K562 (cell line): ENCODE data around the gene PODXL2. TPM values are rescaled to one million over a fixed set of nuclear protein-coding genes. Genes with fewer than 3 reads are reported as not detected.

Experiments
- ATAC-seq: fragments of 200-7000 bp; cut with Tn5 transposase; 3 replicates; pipeline ENCODE4 v1.9.1; 2020; ENCODE audit warnings: moderate library complexity
- BruUV-seq: library from RNA; stranded (reverse); fragments of 400-500 nt; replicated peaks from 2 replicates; lab custom pipeline; 2021; lab: Mats Ljungman, UMichigan
- CTCF ChIA-PET: fragments of 300-600 bp; formaldehyde crosslinking; extraction: SDS; loops from one replicate; lab custom pipeline; 2021; ENCODE audit warnings: low intra/inter-chr PET ratio; lab: Yijun Ruan, JAX
- POLR2A ChIA-PET: fragments of 300-600, 350-650 bp; sonication (Branson Sonifier 250); formaldehyde crosslinking; extraction: SDS; loops from one replicate; lab custom pipeline; 2021; ENCODE audit warnings: antibody characterized with exemption, inconsistent platforms; lab: Yijun Ruan, JAX
- DNase-seq, 4 experiments: peaks; one replicate each; pipeline versions ENCODE4 v3.0.0 to v3.0.0-alpha.2; 2011 to 2018; ENCODE audit warnings: low spot score in 3 of 4, mixed read lengths in 3 of 4; ENCODE audit errors: extremely low read depth in 1 of 4
- FAIRE-seq: peaks from 2 replicates; lab custom pipeline; 2011; peaks lifted over from hg19 to GRCh38; lab: Jason Lieb, UNC
- H2AFZ ChIP-seq: 2 replicates; pipeline ENCODE4 v1.6.0; 2011; ENCODE audit warnings: low read depth, low read length, control low read depth, inconsistent platforms
- H3K27ac ChIP-seq: fragments of 200-600 bp; 3 replicates; pipeline ENCODE4 v1.8.0; 2011; ENCODE audit warnings: low read depth, mild to moderate bottlenecking, control low read depth, inconsistent platforms, low read length, moderate library complexity, mixed read lengths; ENCODE audit errors: extremely low read depth
- H3K27me3 ChIP-seq, 2 experiments: fragments of 300-600 bp in 1 of 2; 2 replicates in 1 of 2; 3 replicates in 1 of 2; pipeline versions ENCODE4 v1.6.0 to v1.8.0; 2011; ENCODE audit warnings: inconsistent platforms in 2 of 2, low read length in 2 of 2, mild to moderate bottlenecking in 1 of 2, mixed read lengths in 1 of 2, moderate library complexity in 1 of 2; ENCODE audit not compliant: control insufficient read depth in 2 of 2, insufficient read depth in 2 of 2
- H3K36me3 ChIP-seq: fragments of 300-600 bp; 3 replicates; pipeline ENCODE4 v1.8.0; 2011; ENCODE audit warnings: mild to moderate bottlenecking, low read length, inconsistent platforms; ENCODE audit not compliant: control insufficient read depth, insufficient read depth
- H3K4me1 ChIP-seq, 2 experiments: fragments of 200-600 bp in 1 of 2; replicated peaks in 1 of 2; 2 replicates in 1 of 2; 3 replicates in 1 of 2; pipeline versions ENCODE4 v1.5.1 to v1.8.0; 2011; ENCODE audit warnings: inconsistent platforms in 2 of 2, low read length in 2 of 2, mild to moderate bottlenecking in 1 of 2, mixed read lengths in 1 of 2, moderate library complexity in 1 of 2; ENCODE audit not compliant: control insufficient read depth in 2 of 2, insufficient read depth in 2 of 2
- H3K4me2 ChIP-seq: 2 replicates; pipeline ENCODE4 v1.6.1; 2011; ENCODE audit warnings: low read length, control low read depth, inconsistent platforms, mixed read lengths; ENCODE audit not compliant: insufficient read depth
- H3K4me3 ChIP-seq: fragments of 200-600 bp; sonication (generic), shearing (Covaris generic); 2 replicates; pipeline ENCODE4 v1.5.1; 2016; ENCODE audit warnings: control low read depth, inconsistent platforms
- H3K79me2 ChIP-seq: fragments of 200-600 bp; 3 replicates; pipeline ENCODE4 v1.8.0; 2011; ENCODE audit warnings: low read length, inconsistent platforms; ENCODE audit not compliant: control insufficient read depth, insufficient read depth
- H3K9ac ChIP-seq, 2 experiments: 2 replicates each; pipeline versions ENCODE4 v1.6.0 to v1.6.1; 2011; ENCODE audit warnings: low read depth in 2 of 2, low read length in 2 of 2, control low read depth in 1 of 2, inconsistent platforms in 1 of 2, mild to moderate bottlenecking in 1 of 2, mixed read lengths in 1 of 2; ENCODE audit not compliant: insufficient read depth in 1 of 2
- H3K9me1 ChIP-seq: one replicate; pipeline ENCODE4 v1.6.0; 2011; ENCODE audit warnings: inconsistent platforms, mild to moderate bottlenecking, low read length, moderate library complexity; ENCODE audit not compliant: control insufficient read depth, insufficient read depth
- H3K9me3 ChIP-seq: replicated peaks from 2 replicates; pipeline ENCODE4 v1.5.1; 2011; ENCODE audit warnings: low read depth, low read length, inconsistent platforms; ENCODE audit not compliant: control insufficient read depth, insufficient read depth
- H4K20me1 ChIP-seq: replicated peaks from 2 replicates; pipeline ENCODE4 v1.6.1; 2011; ENCODE audit warnings: low read length, inconsistent platforms, mixed read lengths; ENCODE audit not compliant: control insufficient read depth, insufficient read depth
- BACH1 ChIP-seq: fragments of 200-800 bp; sonication (Bioruptor generic); IDR thresholded peaks from 2 replicates; pipeline ENCODE4 v1.6.1; 2016; ENCODE audit warnings: missing genetic modification characterization, missing compliant biosample characterization
- BCL6 ChIP-seq: fragments of 250-450 bp; sonication (Bioruptor Pico); IDR thresholded peaks from 2 replicates; pipeline ENCODE4 v1.4.0; 2020
- ELF1 ChIP-seq: fragments of 200-800 bp; sonication (Bioruptor generic); IDR thresholded peaks from 2 replicates; pipeline ENCODE4 v1.6.1; 2016; ENCODE audit warnings: missing genetic modification characterization, missing compliant biosample characterization
- ESRRA ChIP-seq: fragments of 450-650 bp; IDR thresholded peaks from 2 replicates; pipeline ENCODE4 v1.6.1; 2014; ENCODE audit warnings: low read depth, mild to moderate bottlenecking, moderate library complexity, borderline replicate concordance
- MIER1 ChIP-seq: fragments of 450-650 bp; IDR thresholded peaks from 2 replicates; pipeline ENCODE4 v1.6.1; 2016; ENCODE audit warnings: antibody characterized with exemption, mild to moderate bottlenecking, low read depth
- NR4A1 ChIP-seq, 2 experiments: fragments of 250-450 bp in 1 of 2; fragments of 450-650 bp in 1 of 2; sonication (Bioruptor Pico) in 1 of 2; IDR thresholded peaks; 2 replicates each; pipeline versions ENCODE4 v1.4.0 to v1.6.1; 2016 to 2020; ENCODE audit warnings: mild to moderate bottlenecking in 2 of 2, missing compliant biosample characterization in 1 of 2, missing genetic modification characterization in 1 of 2, moderate library complexity in 1 of 2
- RB1 ChIP-seq: fragments of 450-650 bp; IDR thresholded peaks from 2 replicates; pipeline ENCODE4 v1.6.1; 2017; ENCODE audit warnings: low read depth, mild to moderate bottlenecking
- TCF15 ChIP-seq: fragments of 250-450 bp; sonication (Bioruptor Pico); IDR thresholded peaks from 2 replicates; pipeline ENCODE4 v1.8.0; 2022; ENCODE audit warnings: moderate library complexity, mild to moderate bottlenecking, inconsistent platforms
- TCF7 ChIP-seq: sonication (generic); IDR thresholded peaks from 2 replicates; pipeline ENCODE4 v1.6.1; 2016; ENCODE audit warnings: antibody characterized with exemption, borderline replicate concordance
- ZNF316 ChIP-seq: fragments of 450-650 bp; IDR thresholded peaks from 2 replicates; pipeline ENCODE4 v1.6.1; 2016
- WGBS: fragments of 100-300 bp; shearing (Covaris generic); methylation state at CpG from one replicate; pipeline ENCODE4 v1.1.6; 2016; ENCODE audit warnings: low coverage, mixed read lengths; ENCODE audit not compliant: insufficient coverage; ENCODE audit errors: missing lambda C conversion rate; 5-methylcytosine and 5-hydroxymethylcytosine counted together
- in situ Hi-C: fragments of 300-500 bp; cut with MboI; formaldehyde crosslinking; loops from 4 replicates; pipeline ENCODE4 v1.15.0; 2018; ENCODE audit warnings: inconsistent platforms, mixed read lengths
- intact Hi-C: fragments of 100-400 bp; cut with micrococcal nuclease; formaldehyde crosslinking; loops from 2 replicates; pipeline ENCODE4 v1.14.2; 2022
- polyA plus RNA-seq, 8 experiments: library from polyadenylated mRNA; depleted of rRNA in 4 of 8; stranded (reverse) in 5 of 8; unstranded in 3 of 8; fragments of >200 nt; fragmentation: Nextera tagmentation in 2 of 8; fragmentation: Illumina TruSeq in 1 of 8; extraction: Ambion mirVana in 2 of 8; extraction: Trizol in 1 of 8; gene quantifications; 2 replicates each; pipeline versions ENCODE4 v1.2.1 to v1.2.3, GENCODE V29; 2011 to 2014; ENCODE audit warnings: inconsistent platforms in 1 of 8, missing spikeins in 1 of 8
- total RNA-seq, 7 experiments: library from RNA; depleted of rRNA in 6 of 7; stranded (reverse); fragments of >200 nt in 6 of 7; fragmentation: Illumina TruSeq in 2 of 7; extraction: Trizol in 2 of 7; gene quantifications; 2 replicates each; pipeline versions ENCODE4 v1.2.1 to v1.2.3, GENCODE V29; 2011 to 2021; ENCODE audit warnings: low replicate concordance in 1 of 7
- TF ChIP-seq, protein P1 (sequence below): sonication (generic); formaldehyde crosslinking; IDR thresholded peaks from 2 replicates; pipeline ENCODE4 v1.8.1; 2023; ENCODE audit warnings: mild to moderate bottlenecking, missing genetic modification reagents

PODXL2 gene
- total and polyA plus RNA-seq, 9 of the 15 experiments (the other 6 are each of a cell fraction or from before 2014, with no cell fraction given), result 0.03 to 52.5 (median 21.9) TPM

- 72% methylated on average over 7 of the region's 8 CpGs for WGBS
- no peaks in the 10 kb centered on the region for H3K79me2 ChIP-seq
- POLR2A ChIA-PET, result interaction anchor here (0.8 kb wide), 1 partner anchor 14 kb away, joined by 3 read pairs; no protein-coding TSS in a partner anchor
- no peaks in the 10 kb centered on the region for H4K20me1 ChIP-seq
- H2AFZ ChIP-seq, result no peak overlapping the region
- TF ChIP-seq TCF7 (no peak), NR4A1 (CRISPR knock-in tag; IDR thresholded peaks at IDR 0.05) (no peak), NR4A1 (tag; IDR thresholded peaks at IDR 0.05) (no peak), TCF15 (CRISPR knock-in tag) (no peak), ESRRA (no peak), MIER1 (no peak), ELF1 (tag) (no peak), BCL6 (no peak), ZNF316 (no peak), RB1 (no peak), BACH1 (no peak)
- TF ChIP-seq, protein P1, sequence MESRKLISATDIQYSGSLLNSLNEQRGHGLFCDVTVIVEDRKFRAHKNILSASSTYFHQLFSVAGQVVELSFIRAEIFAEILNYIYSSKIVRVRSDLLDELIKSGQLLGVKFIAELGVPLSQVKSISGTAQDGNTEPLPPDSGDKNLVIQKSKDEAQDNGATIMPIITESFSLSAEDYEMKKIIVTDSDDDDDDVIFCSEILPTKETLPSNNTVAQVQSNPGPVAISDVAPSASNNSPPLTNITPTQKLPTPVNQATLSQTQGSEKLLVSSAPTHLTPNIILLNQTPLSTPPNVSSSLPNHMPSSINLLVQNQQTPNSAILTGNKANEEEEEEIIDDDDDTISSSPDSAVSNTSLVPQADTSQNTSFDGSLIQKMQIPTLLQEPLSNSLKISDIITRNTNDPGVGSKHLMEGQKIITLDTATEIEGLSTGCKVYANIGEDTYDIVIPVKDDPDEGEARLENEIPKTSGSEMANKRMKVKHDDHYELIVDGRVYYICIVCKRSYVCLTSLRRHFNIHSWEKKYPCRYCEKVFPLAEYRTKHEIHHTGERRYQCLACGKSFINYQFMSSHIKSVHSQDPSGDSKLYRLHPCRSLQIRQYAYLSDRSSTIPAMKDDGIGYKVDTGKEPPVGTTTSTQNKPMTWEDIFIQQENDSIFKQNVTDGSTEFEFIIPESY (CRISPR knock-in tag), result no peak
- TF ChIP-seq, all 486 proteins: peak for 0
- no peak overlapping the region for H3K27ac ChIP-seq
- no peak overlapping the region for H3K9ac ChIP-seq
- intact Hi-C loops, result loop anchor here (10.0 kb wide), 2 partner anchors 178 to 478 kb away; no protein-coding TSS in a partner anchor
- H3K9me3 ChIP-seq, result no peaks in the 10 kb centered on the region
- in situ Hi-C loops, result no loop called here
- no peak overlapping the region for H3K4me3 ChIP-seq
- ATAC-seq (no peak), DNase-seq (no peak), FAIRE-seq (no peak)
- CTCF ChIA-PET, result no interaction called here
- no TSS peak for BruUV-seq
- no peaks in the 10 kb centered on the region; a peak in 1 of 5 replicates for H3K4me1 ChIP-seq
- H3K4me2 ChIP-seq, result no peak overlapping the region
- no peaks in the 10 kb centered on the region for H3K9me1 ChIP-seq
- H3K36me3 ChIP-seq, result peaks cover 28% of the 10 kb centered on the region; the same call in 1 of the 3 replicates
- H3K27me3 ChIP-seq, result no peaks in the 10 kb centered on the region
These were observed 27.9 kb downstream of the PODXL2 start for GRCh38 chr3:127656906-127657305.
